LNCaP clone FGC (cell line): ENCODE measurements around the gene IGFBP2.

Experiments
- DNase-seq: peaks from one replicate; pipeline ENCODE4 v3.0.0-alpha.2; 2011; ENCODE audit warnings: low read depth
- H3K4me3 ChIP-seq: 2 replicates; pipeline ENCODE4 v1.5.1; 2011; ENCODE audit warnings: mild to moderate bottlenecking, low read depth, low read length, control low read depth
- TF ChIP-seq, protein P1 (sequence below): IDR thresholded peaks from 2 replicates; pipeline ENCODE4 v1.5.1; 2012; ENCODE audit warnings: mild to moderate bottlenecking; ENCODE audit not compliant: control insufficient read depth, insufficient read depth; ENCODE audit errors: extremely low read depth

IGFBP2 gene

DNA sequence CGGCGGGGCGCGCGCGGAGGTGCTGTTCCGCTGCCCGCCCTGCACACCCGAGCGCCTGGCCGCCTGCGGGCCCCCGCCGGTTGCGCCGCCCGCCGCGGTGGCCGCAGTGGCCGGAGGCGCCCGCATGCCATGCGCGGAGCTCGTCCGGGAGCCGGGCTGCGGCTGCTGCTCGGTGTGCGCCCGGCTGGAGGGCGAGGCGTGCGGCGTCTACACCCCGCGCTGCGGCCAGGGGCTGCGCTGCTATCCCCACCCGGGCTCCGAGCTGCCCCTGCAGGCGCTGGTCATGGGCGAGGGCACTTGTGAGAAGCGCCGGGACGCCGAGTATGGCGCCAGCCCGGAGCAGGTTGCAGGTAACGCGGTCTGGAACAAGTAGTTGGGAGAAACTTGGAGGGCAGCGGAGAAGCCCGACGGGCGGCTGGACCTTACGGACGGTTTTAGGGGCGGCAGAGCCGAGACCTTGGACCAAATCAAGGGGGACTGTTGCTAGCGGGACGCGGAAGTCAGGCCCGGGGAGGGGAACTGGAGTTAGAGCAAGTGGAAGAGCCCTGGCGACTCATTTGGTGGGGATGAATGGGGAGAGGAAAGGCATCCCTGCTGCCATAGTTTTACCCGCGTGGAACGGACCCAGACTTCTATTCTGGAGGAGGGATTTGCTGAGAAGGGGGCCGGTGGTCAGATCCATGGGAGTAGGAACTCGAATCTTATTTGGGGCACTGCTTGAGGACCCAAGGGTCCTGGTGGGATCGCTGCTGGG lies 573 bp downstream of the IGFBP2 start:
- no peak for DNase-seq
- TF ChIP-seq, protein P1, sequence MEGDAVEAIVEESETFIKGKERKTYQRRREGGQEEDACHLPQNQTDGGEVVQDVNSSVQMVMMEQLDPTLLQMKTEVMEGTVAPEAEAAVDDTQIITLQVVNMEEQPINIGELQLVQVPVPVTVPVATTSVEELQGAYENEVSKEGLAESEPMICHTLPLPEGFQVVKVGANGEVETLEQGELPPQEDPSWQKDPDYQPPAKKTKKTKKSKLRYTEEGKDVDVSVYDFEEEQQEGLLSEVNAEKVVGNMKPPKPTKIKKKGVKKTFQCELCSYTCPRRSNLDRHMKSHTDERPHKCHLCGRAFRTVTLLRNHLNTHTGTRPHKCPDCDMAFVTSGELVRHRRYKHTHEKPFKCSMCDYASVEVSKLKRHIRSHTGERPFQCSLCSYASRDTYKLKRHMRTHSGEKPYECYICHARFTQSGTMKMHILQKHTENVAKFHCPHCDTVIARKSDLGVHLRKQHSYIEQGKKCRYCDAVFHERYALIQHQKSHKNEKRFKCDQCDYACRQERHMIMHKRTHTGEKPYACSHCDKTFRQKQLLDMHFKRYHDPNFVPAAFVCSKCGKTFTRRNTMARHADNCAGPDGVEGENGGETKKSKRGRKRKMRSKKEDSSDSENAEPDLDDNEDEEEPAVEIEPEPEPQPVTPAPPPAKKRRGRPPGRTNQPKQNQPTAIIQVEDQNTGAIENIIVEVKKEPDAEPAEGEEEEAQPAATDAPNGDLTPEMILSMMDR: no peak
- peak overlapping the region; percentile 65 for H3K4me3 ChIP-seq

DNA sequence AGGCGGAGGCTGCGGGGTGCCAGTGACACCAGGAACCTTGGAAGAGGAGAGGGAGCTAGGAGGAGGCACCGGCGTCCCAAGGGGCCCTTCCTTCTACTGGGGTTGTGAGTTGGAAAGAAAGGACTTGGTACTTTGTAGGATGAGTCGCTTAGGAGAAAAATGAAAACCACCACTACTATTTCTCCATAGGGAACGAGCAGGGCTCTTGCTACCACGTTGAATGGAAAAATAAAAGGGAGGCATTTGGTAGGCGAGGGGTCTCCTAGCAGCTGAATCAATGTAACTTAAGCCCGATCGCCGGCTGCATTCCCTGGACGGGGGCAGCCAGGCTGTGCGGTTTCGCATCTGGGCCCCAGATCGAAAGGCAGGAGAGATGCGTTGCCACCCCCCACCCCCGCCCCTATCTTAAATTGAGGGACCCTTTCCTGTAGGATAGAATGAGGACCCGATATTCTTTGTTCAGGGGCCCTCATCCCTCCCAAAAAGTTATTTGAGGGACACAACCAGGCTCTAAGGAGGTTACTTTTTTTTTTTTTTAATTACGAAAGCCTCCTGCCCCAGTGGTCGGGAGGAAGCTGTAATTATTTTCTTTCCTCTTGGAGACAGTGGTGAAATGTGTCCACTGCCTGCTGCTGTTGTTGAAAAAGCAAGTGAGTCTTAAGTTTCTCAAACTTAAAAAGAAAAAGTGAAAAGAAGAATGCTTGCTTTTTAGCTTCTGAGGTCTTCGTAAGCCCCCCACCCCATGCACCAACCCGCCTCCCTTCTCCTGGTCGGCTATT lies 1.3 kb downstream of the IGFBP2 start:
- TF ChIP-seq, protein P1: no peak
- peak overlapping the region; percentile 65 for H3K4me3 ChIP-seq
- DNase-seq: no peak

DNA sequence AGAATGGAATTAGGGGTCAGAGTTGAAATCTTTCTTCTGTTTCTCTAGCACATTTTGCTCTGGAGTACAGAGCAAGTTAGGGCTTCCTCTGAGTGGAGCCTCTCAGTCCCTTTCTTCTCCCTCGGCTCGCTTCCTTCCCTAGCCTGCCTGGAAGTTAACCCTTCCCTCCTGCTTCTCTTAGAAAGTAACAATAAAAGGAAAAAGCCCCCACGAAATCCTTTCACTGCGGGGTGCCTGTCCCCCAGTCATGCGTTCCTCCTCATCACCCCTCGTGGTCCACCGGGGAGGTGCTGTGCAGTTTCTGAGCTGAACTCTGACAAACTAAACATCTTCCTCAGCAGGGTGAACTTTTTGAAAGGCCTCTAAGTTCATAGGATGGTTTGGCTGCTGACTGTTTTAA lies 2.0 kb downstream of the IGFBP2 start:
- TF ChIP-seq, protein P1: no peak
- no peak for DNase-seq
- H3K4me3 ChIP-seq: peak overlapping the region; percentile 65; the same call in 1 of the 2 replicates

DNA sequence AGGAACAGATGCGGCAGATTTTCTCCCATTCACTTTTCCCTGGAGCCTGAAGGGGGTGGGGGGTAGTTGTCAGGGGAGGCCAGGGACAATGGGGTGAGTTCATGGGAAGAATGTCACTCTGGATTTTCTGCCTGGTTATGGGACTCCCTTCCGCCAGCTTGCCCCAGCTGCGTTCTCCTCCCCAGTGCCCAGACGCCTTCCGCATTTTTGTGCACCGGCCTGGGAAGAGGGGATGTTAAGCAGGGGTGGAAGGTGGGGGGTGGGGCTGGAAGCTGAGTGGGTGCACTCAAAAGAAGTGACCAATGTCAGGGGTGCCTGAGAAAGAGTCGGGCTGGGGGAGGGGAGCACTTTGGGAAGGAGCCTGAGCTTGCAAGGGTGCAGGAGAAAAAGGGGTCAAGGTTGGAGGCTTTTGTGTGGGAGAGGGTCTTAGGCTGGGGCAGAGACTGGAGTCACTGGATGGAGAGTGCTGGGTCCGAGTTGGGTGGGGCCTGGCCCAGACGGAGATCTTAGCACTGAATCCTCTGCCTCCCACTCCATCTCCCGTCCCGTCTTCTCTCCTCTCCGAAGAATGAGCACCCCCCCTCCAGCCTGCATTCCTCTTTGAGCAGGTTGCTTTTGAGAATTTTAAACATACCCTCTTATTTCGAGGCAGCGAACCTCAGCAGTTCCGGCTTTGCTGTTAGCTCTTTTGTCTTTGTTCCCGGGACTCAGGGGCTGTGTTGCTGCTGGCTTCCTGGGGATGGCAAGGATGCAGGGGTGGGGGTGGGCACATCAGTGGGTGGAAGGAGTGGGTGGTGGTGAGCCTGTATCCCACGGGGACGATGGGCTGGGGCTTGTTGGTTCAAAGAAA lies 2.7 kb downstream of the IGFBP2 start:
- TF ChIP-seq, protein P1: no peak
- no peak for DNase-seq
- H3K4me3 ChIP-seq: no peak overlapping the region

DNA sequence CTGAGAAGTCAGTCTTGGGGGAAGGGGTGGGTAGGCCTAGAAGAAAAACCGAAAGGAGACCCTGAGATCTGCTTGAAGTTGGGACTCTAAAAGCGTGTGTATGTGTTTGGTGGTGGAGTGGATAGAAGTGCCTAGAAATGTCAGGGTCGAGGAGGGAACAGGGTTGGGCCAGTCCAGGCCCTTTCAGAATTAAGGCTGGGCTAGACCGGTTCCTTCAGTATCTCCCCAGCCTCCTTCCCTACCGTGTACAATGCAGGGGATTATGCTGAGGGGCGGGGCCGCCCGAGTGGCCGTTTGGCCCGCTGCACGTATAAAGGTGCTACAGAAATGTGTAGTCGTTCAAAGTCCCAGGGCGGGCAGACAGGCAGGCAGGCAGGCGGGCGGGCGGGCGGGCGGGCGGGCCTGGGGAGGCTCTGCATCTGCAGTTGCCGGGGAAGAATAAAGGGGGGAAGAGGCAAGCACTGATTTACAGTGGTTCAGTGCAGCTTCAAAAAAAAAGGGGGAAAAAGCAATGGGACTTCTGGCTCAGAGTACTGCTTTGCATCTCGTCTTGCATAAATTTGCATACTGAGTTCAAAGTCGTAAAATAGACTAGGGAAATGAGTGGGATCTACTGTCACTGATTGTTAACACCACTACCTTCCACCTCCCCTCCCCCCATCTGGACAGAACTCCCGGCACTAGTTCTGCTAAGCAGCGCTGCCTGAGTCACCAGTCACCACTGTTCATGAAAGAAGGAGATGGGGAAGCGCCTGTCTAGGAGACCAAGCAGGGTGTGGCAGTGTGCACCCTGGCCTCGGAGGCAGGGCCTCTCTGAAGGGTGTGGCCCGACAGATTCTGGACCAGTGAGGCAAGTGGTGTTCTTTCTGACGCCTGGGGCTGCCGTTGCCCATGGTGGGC lies 3.6 kb downstream of the IGFBP2 start:
- no peak for DNase-seq
- H3K4me3 ChIP-seq: no peak overlapping the region
- TF ChIP-seq, protein P1: no peak

DNA sequence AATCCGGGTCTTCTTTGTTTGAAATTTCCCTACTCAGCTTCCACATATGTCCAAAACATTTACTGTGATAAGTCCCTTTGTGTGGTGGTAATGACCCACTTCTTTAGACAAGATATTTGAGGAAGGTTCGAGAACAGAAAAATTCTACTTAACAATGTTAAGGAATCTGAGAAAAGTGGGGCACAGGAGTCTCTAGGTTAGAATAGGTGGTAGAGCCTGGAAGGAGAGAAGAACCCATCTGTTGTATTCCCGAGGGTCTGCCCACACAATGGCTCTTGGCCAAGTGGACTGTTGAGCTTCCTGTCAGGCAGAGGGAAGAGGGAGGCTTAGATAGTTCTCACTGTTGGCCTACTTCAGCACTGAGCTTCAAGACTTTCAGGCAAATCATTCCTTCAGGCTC lies 4.3 kb downstream of the IGFBP2 start:
- DNase-seq: no peak
- no peak overlapping the region for H3K4me3 ChIP-seq
- TF ChIP-seq, protein P1: no peak
